ENCODE measurements around the gene CCDC106.

The CCDC106 gene

DNA sequence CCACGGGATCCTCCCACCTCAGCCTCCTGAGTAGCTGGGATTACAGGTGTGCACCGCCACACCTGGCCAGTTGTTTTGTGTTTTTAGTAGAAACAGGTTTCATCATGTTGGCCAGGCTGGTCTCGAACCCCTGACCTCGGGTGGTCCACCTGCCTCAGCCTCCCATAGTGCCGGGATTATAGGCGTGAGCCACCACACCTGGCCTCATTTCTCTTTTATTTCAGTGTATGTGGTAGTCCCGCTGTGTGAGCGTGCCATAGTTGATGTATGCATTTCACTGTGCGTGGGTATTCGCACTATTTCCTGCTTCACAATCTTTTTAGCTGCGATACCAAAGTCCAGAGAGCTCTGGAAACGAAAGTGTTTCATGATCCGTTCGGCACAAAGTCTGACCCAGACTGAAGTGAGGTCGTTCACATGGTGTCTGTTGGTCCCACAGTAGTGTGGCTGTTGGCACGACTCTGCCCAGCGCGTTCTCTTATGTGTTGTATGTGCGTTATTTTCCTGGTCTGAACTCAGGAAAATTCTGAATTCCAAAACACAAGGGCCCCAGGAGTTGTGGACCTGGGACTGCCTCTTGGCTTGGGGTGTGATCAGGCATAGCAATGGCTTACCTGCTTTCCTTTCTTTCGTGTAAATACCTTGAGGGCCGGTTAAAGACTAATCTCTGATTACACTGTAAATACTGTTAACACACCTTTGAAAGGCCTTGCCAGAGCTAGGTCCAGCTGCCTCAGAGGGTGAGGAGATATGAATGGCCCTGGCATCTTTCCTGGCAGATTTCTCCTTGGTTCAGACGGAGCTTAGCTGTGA, 35.6 kb downstream of the CCDC106 start:
- no peak for DNase-seq (ENCODE audit: low read depth in 2 of 2)

DNA sequence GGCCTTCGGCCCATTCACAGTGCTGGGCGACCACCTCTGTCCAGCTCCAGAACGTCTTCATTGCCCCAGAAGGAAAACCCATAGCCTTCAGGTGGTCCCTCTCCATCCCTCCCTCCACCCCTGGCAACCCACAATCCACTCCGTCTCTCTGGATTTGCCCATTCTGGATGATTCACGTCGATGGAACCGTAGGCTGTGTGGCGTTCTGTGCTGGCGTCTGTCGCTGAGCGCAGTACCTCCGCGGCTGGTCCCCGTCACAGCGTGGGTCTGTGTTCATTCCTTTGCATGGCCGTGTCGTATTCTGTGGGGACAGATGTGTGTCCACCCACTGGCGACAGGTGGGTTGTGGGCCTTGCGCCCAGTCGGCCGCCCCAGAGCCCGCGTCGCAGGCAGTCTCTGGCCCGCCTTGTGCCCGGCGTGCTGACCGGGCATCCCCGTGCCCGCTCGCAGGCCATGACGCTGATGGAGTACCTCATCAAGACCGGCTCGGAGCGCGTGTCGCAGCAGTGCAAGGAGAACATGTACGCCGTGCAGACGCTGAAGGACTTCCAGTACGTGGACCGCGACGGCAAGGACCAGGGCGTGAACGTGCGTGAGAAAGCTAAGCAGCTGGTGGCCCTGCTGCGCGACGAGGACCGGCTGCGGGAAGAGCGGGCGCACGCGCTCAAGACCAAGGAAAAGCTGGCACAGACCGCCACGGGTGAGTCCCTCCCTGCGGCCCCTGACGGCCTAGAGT, 37.1 kb downstream of the CCDC106 start:
- DNase-seq (ENCODE audit: low read depth in 2 of 2) = no peak

DNA sequence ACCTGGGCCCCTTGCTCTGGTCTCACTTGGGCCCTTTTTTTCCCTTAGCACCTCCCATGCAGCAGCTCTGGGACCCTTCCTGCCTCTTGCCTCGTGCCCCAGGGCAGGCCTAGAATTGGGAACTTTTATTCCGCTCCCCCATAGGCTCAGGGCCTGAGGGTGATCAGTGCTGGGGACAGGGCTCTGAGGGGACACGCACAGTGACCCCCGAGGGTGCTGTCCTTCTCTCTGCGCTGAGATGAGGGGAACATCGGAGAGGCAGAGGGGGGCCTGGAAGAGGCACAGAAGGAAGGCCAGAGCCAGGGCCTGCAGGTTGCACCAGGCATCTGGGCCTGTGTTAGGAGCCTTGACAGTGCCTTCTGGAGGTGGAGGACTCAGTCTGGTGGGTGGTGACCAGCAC, 37.8 kb downstream of the CCDC106 start:
- no peak for DNase-seq (ENCODE audit: low read depth in 2 of 2)

DNA sequence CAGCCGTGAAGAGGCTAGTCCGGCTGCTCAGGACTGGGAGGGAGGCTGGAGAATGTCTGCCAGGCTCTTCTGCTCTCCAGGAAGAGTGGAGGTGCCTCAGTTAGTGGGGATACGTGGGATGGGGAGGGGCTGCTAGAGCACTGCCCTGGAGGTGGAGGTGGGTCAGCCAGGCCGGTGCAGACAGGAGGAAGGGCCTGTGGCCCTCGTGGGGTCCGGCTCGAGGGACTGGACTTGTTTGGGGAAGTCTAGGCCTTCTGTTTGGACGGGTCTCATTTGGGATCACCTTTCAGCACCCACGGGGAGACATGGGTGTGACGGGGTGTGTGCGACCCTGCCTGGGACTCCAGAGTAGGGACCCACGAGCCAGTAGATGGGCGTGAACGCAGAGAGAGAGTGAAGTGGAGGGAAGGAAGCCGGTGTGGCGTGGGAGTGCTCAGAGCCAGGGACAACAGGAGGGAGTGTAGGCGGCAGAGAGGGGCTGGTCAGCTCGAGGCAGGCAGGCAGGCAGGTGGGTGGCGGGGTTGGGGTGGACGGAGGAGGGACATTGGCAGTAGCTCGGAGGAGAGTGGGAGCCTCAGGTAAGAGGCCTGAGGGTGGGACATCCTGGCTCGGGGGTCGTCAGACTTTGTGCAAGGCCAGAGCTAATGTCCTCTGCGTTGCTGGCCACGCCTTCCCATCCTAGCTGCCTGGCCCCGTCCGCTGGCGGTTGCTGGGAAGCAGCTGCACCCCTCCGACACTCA, 38.5 kb downstream of the CCDC106 start:
- no peak for DNase-seq (ENCODE audit: low read depth in 2 of 2)

DNA sequence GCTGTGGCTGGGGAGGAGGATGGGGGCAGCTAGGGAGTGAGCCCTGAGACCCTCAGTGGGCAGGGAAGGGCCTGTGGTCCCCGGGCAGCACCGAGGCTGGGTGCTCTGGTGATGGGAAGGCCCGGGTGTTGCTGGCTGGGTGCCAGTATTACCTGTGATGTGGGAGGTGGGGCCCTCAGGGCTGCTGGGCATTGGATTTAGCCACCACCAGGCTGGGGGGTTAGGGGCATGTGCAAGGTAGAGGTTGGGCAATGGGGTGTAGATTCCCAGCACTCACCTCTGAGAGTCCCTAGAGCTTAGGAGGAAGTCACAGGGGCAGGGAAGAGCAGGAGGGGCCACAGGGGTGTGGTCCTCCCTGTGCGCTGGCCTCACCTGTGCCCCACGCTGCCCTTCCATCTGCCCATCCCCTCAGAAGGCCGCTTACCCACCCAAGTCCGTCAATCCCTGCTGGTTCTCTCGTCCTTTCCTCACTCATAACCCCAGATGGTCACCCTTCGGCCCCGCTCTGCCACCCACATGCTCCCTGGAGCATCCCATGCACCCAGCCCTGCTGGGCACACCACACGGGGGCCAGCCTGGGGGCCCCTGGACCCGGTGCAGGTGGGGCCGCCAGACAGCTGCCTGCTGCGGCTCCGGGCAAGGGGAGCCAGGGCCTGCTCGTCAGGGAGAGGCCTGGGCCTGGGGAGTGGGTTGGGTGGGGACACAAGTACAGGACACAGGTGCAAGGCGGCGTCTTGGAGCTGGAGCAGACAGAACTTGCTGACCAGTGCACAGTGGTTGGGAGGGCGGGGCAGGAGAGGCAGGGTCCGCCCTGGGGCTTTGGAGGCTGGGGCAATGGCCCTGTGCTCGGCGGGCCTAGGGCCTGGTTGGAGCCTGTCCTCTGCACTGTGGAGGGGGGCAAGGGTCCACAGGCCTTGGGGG, 39.5 kb downstream of the CCDC106 start:
- DNase-seq (ENCODE audit: low read depth in 2 of 2) = no peak

DNA sequence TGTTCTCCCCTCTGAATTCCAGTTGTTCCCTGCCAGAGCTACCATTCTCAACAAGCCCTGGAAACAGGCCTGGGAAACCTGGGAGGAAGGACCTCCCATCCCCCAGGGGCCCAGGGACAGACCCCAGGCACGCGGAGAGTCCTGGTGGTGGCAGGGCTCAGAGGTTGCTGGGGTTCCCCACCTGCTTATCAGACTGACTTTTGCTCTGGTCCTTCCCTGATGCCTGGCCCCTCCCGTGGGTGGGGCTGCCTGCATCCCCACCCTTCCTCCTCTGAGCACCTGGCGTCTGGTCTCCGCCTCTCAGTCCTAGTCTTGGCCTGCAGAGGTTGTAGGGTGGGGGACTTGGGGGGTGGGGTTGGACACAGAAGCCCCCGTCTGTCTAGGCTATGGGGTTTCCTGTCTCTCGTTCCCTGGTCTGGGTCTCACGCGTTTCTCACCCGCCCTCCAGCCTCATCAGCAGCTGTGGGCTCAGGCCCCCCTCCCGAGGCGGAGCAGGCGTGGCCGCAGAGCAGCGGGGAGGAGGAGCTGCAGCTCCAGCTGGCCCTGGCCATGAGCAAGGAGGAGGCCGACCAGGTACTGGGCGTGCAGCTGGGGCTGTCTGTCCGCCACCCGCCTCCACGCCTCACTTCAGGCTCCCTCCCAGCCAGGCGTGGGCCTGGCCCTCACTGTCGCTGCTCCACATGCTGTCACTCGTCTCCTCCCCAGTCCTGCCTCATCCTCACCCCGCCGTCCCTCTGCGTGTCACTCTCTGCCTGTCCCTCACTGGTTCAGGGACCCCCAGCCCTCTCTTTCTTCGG, 40.6 kb downstream of the CCDC106 start:
- DNase-seq (ENCODE audit: low read depth in 2 of 2) = no peak

DNA sequence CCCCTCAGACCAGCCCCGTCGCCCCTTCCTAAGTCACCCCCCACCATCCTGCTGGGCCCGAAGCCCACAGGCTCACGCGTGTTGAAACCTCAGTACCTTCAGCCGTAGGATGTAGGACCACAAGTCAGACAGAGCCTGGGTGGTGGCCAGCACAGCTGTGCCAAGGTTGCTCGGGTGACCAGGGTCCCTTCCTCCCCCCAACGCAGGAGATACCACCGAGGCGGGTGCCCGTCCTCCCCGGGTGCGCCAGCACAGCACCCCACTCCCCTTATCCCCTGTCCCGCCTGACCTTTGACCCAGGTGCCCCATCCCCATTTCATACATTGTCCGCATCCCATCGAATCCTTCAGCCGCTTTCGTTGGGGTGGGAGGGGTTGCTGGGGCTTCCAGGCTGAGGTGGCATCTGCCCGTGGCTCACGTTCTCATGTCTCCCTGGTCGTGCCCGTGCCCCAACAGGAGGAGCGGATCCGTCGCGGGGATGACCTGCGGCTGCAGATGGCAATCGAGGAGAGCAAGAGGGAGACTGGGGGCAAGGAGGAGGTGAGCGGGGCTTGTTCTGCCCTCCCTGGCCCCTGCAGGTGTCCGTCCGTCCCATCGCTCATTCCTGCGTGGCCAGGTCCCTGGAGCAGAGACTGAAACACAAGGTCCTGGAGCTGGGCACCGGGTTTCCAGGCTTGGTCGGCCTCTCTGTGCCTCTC, 41.5 kb downstream of the CCDC106 start:
- no peak for DNase-seq (ENCODE audit: low read depth in 2 of 2)

DNA sequence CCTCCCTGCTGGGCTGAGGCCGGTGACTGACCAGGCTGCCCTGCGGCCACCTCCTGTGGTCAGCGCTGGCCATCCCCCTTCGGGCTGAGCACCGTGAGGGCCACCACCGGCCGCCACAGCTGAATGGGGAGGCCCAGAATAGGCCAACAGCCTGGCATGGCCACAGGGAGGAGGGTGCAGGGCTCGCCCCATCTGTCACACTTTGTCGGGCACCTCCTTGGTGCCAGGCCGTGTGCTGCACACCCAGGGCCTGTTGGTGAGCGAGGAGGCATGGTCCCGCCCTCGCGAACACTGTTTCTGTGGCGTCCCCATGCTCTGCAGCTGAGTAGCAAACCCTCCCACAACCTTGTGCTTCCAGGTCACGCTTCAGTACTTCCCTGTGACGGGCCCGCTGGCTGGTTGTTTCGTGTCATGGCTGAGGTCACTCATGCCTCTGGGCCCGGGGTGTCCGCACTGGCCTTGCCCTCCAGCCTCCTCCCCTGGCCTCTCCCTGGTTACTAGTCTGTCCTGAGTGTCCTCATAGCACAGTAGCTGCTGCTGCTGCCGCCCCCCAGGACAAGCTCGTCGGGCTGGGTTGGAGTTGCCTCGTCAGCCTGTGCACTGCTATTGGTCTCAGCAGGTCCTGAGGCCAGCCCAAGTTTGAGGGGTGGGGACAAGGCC, 42.2 kb downstream of the CCDC106 start:
- no peak for DNase-seq (ENCODE audit: low read depth in 2 of 2)

DNA sequence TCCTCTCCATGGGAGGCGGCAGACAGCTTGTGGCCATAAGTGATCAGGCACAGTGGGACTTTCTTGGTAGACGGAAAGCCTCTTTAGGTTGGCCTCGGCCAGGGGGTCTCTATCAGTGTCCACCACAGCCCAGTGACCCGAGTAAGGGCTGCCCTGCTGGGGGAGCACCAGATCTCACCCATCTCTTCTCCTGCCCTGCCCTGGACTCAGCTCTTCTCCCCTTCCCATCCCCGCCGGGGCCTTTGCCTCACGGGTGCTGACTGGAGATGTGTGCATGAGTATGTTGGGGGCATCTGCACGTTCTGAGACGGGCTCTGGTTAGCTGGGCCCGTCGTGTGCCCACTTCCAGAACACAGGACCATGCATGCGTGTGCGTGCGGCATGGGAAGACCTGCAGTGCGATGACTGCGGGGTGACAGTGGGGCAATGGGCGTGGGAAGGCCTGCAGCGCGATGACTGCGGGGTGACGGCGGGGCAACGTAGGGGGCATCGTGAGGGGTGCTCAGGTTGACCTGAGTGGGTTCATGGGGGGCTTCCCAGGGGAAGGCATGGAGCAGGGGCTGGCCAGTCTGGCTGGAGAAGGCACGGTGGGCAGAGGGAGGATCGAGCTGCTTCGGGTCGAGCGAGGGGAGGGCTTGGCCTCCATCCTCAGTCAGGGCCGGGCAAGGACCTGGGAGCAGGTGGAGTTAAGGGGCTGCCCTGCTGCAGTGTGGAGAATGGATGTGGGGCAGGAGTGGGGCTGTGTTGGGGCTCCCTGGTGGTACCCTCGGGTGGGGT, 42.9 kb downstream of the CCDC106 start:
- no peak for DNase-seq (ENCODE audit: low read depth in 2 of 2)

DNA sequence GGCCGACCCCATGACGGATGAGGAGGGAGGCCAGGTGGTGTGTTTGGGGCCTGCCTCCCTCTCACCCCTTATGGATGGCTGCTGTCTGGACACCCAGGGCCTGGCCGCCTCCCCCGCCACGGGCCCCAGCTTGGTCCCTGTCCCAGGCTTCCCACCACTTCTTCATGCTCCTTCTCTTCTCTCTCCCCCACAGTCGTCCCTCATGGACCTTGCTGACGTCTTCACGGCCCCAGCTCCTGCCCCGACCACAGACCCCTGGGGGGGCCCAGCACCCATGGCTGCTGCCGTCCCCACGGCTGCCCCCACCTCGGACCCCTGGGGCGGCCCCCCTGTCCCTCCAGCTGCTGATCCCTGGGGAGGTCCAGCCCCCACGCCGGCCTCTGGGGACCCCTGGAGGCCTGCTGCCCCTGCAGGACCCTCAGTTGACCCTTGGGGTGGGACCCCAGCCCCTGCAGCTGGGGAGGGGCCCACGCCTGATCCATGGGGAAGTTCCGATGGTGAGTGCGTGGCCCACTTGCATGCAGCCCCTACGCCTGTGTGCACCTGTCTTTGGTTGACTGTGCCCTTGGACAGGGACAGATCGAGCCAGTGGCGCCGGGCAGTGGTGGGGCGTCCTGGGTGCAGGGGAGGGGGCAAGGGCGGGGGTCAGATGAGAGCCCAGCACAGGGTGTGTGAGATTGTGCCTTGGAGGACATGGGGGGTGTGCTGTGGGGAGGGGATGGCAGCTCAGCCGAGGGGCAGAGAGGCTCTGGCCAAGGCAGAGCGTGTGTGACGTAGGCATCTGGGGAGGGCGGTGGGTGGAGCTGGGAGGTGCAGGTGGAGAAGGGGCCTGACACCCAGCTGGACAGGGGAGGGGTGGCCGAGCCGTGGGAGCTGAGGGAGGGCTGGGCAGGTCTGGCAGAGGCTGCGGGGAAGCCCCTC, 43.8 kb downstream of the CCDC106 start:
- DNase-seq (ENCODE audit: low read depth in 2 of 2) = no peak

DNA sequence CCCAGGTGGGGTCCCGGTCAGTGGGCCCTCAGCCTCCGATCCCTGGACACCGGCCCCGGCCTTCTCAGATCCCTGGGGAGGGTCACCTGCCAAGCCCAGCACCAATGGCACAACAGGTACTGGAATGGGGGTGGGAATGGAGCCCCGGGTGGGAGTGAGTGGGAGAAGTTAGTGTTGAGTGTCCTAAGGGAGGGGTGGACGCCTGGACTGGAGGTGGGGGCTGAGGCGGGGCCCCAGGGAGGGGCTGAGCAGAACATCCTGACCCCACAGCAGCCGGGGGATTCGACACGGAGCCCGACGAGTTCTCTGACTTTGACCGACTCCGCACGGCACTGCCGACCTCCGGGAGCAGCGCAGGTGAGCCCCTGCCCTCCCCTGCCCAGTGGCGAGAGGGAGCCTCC, 44.7 kb downstream of the CCDC106 start:
- no peak for DNase-seq (ENCODE audit: low read depth in 2 of 2)

DNA sequence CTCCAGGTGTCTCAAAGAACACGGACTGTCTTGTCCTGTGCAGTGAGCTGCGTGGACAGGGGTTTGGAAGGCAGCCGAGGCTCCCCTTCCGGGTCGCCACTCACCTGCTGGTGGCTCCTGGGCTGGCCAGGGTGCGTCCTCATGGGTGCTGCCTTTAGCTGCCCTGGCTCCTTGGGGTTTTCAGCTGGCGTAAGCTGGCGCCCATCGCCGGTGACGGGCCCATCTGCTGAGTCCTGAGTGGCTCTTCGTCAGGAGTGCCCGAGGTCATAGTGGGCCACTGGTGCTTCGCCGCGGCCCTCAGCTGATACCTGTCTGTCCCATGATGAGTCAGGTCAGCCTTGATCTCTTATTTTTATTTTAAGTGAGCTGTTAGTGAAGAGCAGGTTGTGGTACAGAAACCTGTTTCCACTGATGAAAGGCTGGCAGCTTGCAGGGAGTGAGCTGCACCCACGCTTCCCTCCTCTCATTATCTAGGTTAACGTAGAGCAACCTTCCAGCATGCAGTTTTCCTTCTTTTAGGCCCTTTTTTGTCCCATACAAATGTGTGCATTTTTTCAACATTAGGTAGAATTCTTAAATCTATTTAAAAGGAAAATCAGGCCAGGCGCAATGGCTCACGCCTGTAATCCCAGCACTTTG, 45.4 kb downstream of the CCDC106 start:
- no peak for DNase-seq (ENCODE audit: low read depth in 2 of 2)

DNA sequence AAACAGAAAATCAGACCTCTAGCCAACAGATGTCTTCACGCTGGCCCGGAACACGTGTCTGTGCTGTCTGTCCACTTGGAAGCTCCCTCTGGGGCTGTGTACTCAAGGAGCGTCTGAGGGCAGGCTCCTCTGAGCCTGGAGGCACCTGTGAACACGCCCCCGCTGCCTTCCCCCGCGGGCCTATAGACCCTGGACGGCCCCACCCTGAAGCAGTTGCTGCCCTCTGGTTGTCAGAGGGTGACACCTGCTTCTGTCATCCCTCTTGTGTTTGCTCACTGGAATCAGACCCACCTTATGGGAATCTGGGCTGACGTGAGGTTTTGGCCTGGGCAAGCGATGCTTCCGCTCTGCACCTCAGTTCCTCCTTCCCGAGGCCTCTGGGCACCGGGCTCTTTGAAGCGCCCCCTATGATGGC, 46.2 kb downstream of the CCDC106 start:
- DNase-seq (ENCODE audit: low read depth in 2 of 2) = no peak

DNA sequence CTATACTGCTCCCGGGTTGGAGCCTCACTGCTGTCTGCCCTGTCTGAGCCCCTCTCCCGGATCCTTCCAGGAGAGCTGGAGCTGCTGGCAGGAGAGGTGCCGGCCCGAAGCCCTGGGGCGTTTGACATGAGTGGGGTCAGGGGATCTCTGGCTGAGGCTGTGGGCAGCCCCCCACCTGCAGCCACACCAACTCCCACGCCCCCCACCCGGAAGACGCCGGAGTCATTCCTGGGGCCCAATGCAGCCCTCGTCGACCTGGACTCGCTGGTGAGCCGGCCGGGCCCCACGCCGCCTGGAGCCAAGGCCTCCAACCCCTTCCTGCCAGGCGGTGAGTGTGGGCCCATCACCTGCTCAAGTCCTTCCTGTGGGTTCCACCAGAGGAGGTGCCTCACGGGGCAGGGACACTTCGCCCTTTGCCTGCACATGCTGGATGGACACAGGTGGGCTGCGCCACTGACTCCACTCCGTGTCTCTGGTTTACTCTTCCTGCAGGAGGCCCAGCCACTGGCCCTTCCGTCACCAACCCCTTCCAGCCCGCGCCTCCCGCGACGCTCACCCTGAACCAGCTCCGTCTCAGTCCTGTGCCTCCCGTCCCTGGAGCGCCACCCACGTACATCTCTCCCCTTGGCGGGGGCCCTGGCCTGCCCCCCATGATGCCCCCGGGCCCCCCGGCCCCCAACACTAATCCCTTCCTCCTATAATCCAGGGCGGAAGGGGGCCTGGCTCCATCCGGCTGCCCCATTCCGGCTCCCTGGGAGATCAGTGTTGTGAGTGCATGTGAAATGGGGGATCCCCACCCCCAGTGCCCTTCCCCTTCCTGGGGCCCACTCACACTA, 46.9 kb downstream of the CCDC106 start:
- DNase-seq (ENCODE audit: low read depth in 2 of 2) = no peak

DNA sequence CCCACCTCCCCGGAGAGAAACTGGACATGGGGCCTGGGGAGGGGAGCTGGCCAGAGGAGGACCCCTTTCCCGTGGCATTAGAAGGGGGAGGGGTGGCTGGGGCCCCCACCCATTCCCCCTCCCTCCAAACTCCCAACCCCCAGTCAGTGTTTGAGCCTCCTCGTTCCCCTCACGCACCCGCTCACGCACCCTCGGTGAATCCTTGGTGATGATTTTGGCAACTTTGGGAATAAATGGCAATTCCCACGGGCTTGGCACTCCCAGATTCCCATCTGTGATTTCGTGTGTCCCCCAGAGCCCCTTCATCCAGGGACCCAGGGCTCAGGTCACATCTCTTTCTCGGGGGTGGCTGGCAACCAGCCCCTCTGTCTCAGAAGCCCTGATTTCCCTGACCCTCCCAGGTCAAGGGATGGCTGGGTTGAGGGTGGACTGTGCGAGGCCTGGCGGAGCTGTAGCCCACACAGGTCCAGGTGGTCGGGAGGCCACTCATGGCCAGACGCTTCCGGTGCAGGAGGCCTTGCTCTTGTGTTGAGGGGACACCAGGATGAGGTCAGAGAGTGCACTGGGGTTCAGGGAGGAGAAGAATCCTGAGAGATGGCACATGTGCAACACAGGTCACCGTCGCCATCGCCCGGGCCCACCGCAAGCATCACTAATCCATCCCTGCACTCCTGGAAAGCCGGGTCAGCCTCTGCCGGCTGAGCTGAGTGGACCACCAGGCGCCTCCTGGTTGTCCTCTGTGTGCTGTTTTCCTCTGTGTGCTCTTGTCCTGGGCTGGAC, 47.7 kb downstream of the CCDC106 start:
- no peak for DNase-seq (ENCODE audit: low read depth in 2 of 2)

Data from stimulated activated CD4-positive, alpha-beta T cell treated with anti-CD3 and anti-CD28 coated beads, Interleukin-1b, Interleukin-23, amount 100 ng/mL, for 1 hour (primary cell).